Sigmoid colon (tissue), 7 donors: ENCODE results near the gene CPN1. TPM values are rescaled to one million over a fixed set of nuclear protein-coding genes. Genes with fewer than 3 reads are reported as not detected.
"Not testable (repeated sequence)": the region's sequence is repeated elsewhere in the genome, so short reads cannot be mapped to it uniquely, and the experiment has no call there.

Experiments
- DNase-seq: peaks from one replicate; pipeline ENCODE4 v3.0.0-alpha.2; 2019
- H3K27ac ChIP-seq, 4 donors: fragments of 200-600 bp; sonication (generic); one replicate each; pipeline ENCODE4 v1.5.1; 2016 to 2019; ENCODE audit warnings: mild to moderate bottlenecking in 1 of 4
- H3K27me3 ChIP-seq, 3 donors: fragments of 200-600 bp; sonication (generic); one replicate each; pipeline ENCODE4 v1.5.1; 2019; ENCODE audit warnings: mild to moderate bottlenecking in 1 of 3
- H3K36me3 ChIP-seq, 4 donors: fragments of 200-600 bp; sonication (generic); one replicate each; pipeline ENCODE4 v1.5.1; 2016 to 2019
- H3K4me1 ChIP-seq, 4 donors: fragments of 200-600 bp; sonication (generic); one replicate each; pipeline ENCODE4 v1.5.1; 2017 to 2019
- H3K4me3 ChIP-seq, 4 donors: fragments of 200-600 bp; sonication (generic); one replicate each; pipeline ENCODE4 v1.5.1; 2017 to 2019; ENCODE audit warnings: mild to moderate bottlenecking in 2 of 4, moderate library complexity in 1 of 4
- H3K9me3 ChIP-seq, 4 donors: fragments of 200-600 bp in 3 of 4; sonication (generic) in 3 of 4; one replicate each; pipeline versions ENCODE4 v1.5.1 to v1.6.1; 2013 to 2019
- EP300 ChIP-seq, 4 donors: sonication (generic); formaldehyde crosslinking; IDR thresholded peaks; one replicate each; pipeline ENCODE4 v1.6.1; 2017; ENCODE audit warnings: antibody characterized with exemption in 4 of 4
- POLR2A ChIP-seq, 2 donors: fragments of 450-650 bp; IDR thresholded peaks; one replicate each; pipeline ENCODE4 v1.6.1; 2016; ENCODE audit warnings: antibody characterized with exemption in 2 of 2, mild to moderate bottlenecking in 2 of 2, moderate library complexity in 2 of 2
- POLR2AphosphoS5 ChIP-seq, 4 donors: sonication (generic); formaldehyde crosslinking; IDR thresholded peaks; one replicate each; pipeline ENCODE4 v1.6.1; 2017; ENCODE audit warnings: antibody characterized with exemption in 4 of 4
- WGBS, 2 donors: extraction: QIAGEN DNeasy Blood & Tissue Kit; methylation state at CpG; one replicate each; pipeline ENCODE4 v1.1.7; 2013; 5-methylcytosine and 5-hydroxymethylcytosine counted together
- intact Hi-C: fragments of 100-400 bp; cut with DNase I; formaldehyde crosslinking; loops from one replicate; pipeline ENCODE4 v1.15.1; 2023
- polyA plus RNA-seq, 3 donors: library from polyadenylated mRNA; stranded (reverse); fragments of 200-250 nt; gene quantifications; one replicate each; pipeline ENCODE4 v1.2.3, GENCODE V29; 2013
- total RNA-seq, 4 donors: library from RNA; depleted of rRNA; stranded (reverse); fragments of >200 nt; gene quantifications; one replicate each; pipeline ENCODE4 v1.1.0, GENCODE V29; 2016
- TF ChIP-seq, protein P1 (sequence below), 4 experiments: fragments of 450-650 bp in 3 of 4; fragments of 200-600 bp in 1 of 4; IDR thresholded peaks; one replicate each; pipeline ENCODE4 v1.5.1; 2016 to 2019; ENCODE audit warnings: antibody characterized with exemption in 4 of 4, mild to moderate bottlenecking in 3 of 4, moderate library complexity in 2 of 4
- donor health status: healthy with polysubstance abuse.
- donor health status: Bipolar disorder and iron deficiency.
- donor health status: healthy.

CPN1 gene
- total and polyA plus RNA-seq, 7 donors: 0.60 TPM; not detected in 6

DNA sequence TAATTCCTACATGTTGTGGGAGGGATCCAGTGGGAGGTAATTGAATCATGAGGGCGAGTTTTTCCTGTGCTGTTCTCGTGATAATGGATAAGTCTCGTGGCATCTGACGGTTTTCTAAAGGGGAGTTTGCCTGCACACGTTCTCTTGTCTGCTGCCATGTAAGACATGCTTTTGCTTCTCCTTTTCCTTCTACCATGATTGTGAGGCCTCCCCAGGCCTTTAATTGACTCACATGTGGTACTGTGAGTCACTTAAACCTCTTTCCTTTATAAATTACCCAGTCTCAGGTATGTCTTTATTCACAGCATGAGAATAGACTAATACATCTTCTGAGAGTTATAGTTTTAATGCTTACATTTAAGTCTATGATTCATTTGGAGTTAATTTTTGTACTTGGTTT, 22.6 kb upstream of the CPN1 start:
- no peak overlapping the region for H3K4me3 ChIP-seq
- TF ChIP-seq, protein P1, sequence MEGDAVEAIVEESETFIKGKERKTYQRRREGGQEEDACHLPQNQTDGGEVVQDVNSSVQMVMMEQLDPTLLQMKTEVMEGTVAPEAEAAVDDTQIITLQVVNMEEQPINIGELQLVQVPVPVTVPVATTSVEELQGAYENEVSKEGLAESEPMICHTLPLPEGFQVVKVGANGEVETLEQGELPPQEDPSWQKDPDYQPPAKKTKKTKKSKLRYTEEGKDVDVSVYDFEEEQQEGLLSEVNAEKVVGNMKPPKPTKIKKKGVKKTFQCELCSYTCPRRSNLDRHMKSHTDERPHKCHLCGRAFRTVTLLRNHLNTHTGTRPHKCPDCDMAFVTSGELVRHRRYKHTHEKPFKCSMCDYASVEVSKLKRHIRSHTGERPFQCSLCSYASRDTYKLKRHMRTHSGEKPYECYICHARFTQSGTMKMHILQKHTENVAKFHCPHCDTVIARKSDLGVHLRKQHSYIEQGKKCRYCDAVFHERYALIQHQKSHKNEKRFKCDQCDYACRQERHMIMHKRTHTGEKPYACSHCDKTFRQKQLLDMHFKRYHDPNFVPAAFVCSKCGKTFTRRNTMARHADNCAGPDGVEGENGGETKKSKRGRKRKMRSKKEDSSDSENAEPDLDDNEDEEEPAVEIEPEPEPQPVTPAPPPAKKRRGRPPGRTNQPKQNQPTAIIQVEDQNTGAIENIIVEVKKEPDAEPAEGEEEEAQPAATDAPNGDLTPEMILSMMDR (IDR thresholded peaks at IDR 0.05): no peak
- no peak for TF ChIP-seq POLR2AphosphoS5 (IDR thresholded peaks at IDR 0.05)
- peaks cover 0 to 2% (median 0%) of the 10 kb centered on the region in 4 donors for H3K9me3 ChIP-seq
- intact Hi-C loops: no loop called here
- no peaks in the 10 kb centered on the region for H3K36me3 ChIP-seq
- H3K27ac ChIP-seq: no peak overlapping the region
- WGBS, 2 donors: 87 to 93% methylated on average over 5 of the region's 5 CpGs
- DNase-seq: no peak
- no peaks in the 10 kb centered on the region for H3K27me3 ChIP-seq
- H3K4me1 ChIP-seq: no peaks in the 10 kb centered on the region

DNA sequence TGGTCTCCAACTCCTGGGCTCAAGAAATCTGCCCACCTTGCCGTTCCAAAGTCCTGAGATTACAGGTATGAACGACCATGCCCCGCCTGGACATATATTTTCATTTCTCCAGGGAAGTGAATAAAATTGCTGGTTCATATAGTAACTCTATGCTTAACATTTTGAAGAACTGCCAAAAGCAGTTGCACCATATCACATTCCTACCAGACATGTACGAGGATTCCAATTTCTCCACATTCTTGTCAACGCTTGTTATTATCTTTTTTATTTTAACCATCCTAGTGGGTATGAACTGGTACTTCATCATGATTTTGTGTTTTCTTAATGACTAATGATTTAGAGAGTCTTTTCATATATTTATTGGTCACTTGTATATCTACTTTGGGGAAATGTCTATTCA, 21.9 kb upstream of the CPN1 start:
- 71 to 74% methylated on average over 5 of the region's 5 CpGs for WGBS, 2 donors
- H3K27me3 ChIP-seq: no peaks in the 10 kb centered on the region
- TF ChIP-seq POLR2AphosphoS5 (IDR thresholded peaks at IDR 0.05): no peak
- TF ChIP-seq POLR2A (IDR thresholded peaks at IDR 0.05): no peak
- TF ChIP-seq, protein P1 (IDR thresholded peaks at IDR 0.05): no peak
- no peak for TF ChIP-seq EP300 (IDR thresholded peaks at IDR 0.05)
- no peaks in the 10 kb centered on the region for H3K36me3 ChIP-seq
- DNase-seq: no peak
- H3K27ac ChIP-seq: no peak overlapping the region
- peaks cover 0 to 2% (median 0%) of the 10 kb centered on the region in 4 donors for H3K9me3 ChIP-seq
- intact Hi-C loops: no loop called here
- no peaks in the 10 kb centered on the region for H3K4me1 ChIP-seq
- no peak overlapping the region for H3K4me3 ChIP-seq

DNA sequence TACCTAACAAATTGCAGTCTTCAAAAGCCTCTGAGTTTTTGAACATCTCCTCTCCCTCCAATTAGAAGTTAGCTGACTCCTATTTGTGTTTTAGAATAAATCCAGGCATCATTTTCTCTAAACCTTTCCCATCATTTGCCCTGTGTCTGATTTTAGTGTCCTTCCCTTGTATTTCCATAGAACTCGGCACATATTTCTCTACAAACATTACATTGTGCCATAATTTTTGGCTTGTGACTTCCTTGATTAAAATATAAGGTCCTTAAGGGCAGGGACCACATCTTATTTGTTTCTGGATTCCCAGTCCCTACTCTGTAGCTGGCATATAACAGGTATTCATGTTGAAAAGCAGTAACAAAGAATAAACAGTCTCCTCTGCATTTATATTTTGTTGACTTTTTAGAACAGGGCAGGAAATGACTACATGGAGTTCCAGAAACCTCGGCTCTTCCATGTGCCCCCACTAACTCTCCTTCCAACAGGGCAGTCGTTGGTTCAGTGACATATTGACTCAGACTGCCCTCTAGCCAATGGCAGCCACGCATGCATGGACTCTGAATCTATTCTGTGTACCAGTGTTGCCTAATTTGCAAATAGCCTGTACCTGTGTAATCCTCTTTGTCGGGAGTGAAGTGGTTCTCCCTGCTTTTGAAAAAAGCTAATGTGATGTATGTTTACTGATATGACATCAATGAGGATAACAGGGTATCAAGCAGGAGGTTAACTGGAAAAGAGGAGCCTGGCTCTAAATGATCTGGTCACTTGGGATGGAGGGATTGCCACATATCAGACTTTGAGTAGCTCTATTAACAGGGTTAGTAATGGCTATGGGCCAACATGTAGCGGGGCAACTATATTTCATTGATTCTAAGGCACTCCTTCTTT, 19.8 kb upstream of the CPN1 start:
- TF ChIP-seq POLR2AphosphoS5 (IDR thresholded peaks at IDR 0.05) (no peak), POLR2A (IDR thresholded peaks at IDR 0.05) (no peak), EP300 (IDR thresholded peaks at IDR 0.05) (no peak)
- H3K4me3 ChIP-seq: no peak overlapping the region
- intact Hi-C loops: no loop called here

DNA sequence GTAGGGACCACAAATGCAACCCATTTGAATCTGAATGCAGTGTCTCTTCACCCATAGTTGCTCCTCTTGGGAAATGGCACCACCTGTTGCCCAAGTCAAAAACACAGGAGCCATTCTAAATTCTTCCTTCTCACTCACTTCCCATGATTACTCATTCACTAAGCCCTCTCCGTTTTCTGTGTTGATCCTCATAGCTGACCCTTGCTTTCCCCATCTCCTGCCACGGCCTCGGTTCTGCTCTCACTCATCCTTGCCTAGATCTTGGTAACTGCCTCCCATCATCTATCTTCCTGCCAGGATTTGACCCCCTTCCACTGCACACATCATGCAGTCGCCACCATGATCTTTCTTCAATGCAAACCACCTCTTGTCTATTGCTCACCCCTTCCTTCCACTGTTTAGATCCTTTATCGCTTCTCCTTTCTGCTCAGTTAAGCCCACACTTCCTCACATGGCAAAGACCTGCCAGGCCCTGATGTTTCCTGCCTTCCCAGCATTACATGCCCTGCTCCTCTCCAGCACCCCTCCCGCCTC, 19.0 kb upstream of the CPN1 start:
- TF ChIP-seq POLR2A (IDR thresholded peaks at IDR 0.05): no peak
- TF ChIP-seq EP300 (IDR thresholded peaks at IDR 0.05): no peak
- TF ChIP-seq POLR2AphosphoS5 (IDR thresholded peaks at IDR 0.05): no peak
- TF ChIP-seq, protein P1 (IDR thresholded peaks at IDR 0.05): no peak
- H3K36me3 ChIP-seq: no peaks in the 10 kb centered on the region
- WGBS, 2 donors: 48 to 74% methylated on average over 6 of the region's 6 CpGs
- no peak overlapping the region for H3K27ac ChIP-seq
- no peaks in the 10 kb centered on the region for H3K27me3 ChIP-seq
- no peaks in the 10 kb centered on the region for H3K4me1 ChIP-seq
- intact Hi-C loops: no loop called here
- DNase-seq: no peak
- no peak overlapping the region for H3K4me3 ChIP-seq
- peaks cover 0 to 2% (median 1%) of the 10 kb centered on the region in 4 donors for H3K9me3 ChIP-seq

More for the DNA sequence above, 19.8 kb upstream of the CPN1 start:
- DNase-seq: no peak
- Histone ChIP-seq H3K27ac (no peak overlapping the region), H3K27me3 (no peaks in the 10 kb centered on the region), H3K36me3 (no peaks in the 10 kb centered on the region), H3K4me1 (no peaks in the 10 kb centered on the region), H3K9me3 (peaks cover 0 to 2% (median 1%) of the 10 kb centered on the region in 4 donors)
- 13 to 53% methylated on average over 6 of the region's 6 CpGs for WGBS, 2 donors

DNA sequence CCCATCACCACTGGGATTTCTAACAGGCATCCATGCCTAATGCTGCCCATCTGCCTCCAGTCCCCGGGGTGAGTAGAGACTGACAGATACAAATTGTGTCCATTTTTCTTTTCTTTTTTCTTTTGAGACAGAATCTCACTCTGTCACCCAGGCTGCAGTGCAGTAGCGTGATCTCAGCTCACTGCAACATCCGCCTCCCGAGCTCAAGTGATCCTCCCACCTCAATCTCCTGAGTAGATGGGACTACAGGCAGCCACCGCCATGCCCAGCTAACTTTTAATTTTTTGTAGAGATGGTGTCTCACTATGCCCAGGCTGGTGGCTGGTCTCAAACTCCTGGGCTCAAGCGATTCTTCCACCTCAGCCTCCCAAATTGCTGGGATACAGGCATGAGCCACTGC, 7.6 kb upstream of the CPN1 start:
- Histone ChIP-seq H3K4me3 (no peak overlapping the region), H3K27me3 (no peaks in the 10 kb centered on the region), H3K27ac (no peak overlapping the region), H3K4me1 (no peaks in the 10 kb centered on the region), H3K9me3 (no peaks in the 10 kb centered on the region), H3K36me3 (no peaks in the 10 kb centered on the region)
- TF ChIP-seq POLR2AphosphoS5 (IDR thresholded peaks at IDR 0.05) (no peak), EP300 (IDR thresholded peaks at IDR 0.05) (no peak), POLR2A (IDR thresholded peaks at IDR 0.05) (no peak)
- TF ChIP-seq, protein P1 (IDR thresholded peaks at IDR 0.05): no peak
- intact Hi-C loops: no loop called here
- no peak for DNase-seq
- 88 to 93% methylated on average over 6 of the region's 6 CpGs for WGBS, 2 donors

DNA sequence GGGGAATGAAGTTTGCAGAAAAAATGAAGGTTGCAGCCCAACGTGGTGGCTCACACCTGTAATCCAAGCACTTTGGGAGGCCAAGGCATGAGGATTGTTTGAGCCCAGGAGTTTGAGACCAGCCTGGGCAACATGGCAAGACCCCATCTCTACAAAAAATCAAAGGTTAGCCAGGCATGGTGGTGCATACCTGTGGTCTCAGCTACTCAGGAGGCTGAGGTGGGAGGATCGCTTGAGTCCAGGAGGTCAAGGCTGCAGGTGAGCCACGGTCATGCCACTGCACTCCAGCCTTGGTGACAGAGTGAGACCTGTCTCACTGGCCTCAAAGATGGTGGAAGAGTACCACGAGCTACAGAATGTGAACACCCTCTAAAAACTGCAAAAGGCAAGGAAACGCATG, 5.0 kb upstream of the CPN1 start:
- H3K4me3 ChIP-seq, DNase-seq, H3K27me3 ChIP-seq, H3K36me3 ChIP-seq, H3K9me3 ChIP-seq, H3K27ac ChIP-seq, H3K4me1 ChIP-seq, intact Hi-C loops: not testable (repeated sequence)
- WGBS, 2 donors: 73 to 78% methylated on average over 5 of the region's 5 CpGs
